OCI-LY7 (cell line): ENCODE data around the gene EEPD1. TPM values are rescaled to one million over a fixed set of nuclear protein-coding genes. Genes with fewer than 3 reads are reported as not detected.

Source experiments
- BruUV-seq: library from RNA; stranded (reverse); fragments of 400-500 nt; replicated peaks from 2 replicates; lab custom pipeline; 2021; lab: Mats Ljungman, UMichigan
- CTCF ChIA-PET: fragments of 300-600 bp; sonication (Branson Sonifier 250); formaldehyde crosslinking; loops from one replicate; lab custom pipeline; 2022; ENCODE audit warnings: antibody characterized with exemption; ENCODE audit not compliant: unreplicated experiment; lab: Charles Lee
- POLR2A ChIA-PET: fragments of 300-600 bp; sonication (Branson Sonifier 250); formaldehyde crosslinking; loops from one replicate; lab custom pipeline; 2022; ENCODE audit warnings: antibody characterized with exemption; lab: Charles Lee
- DNase-seq: peaks from one replicate; pipeline ENCODE4 v3.0.0-alpha.2; 2015; ENCODE audit warnings: low spot score
- H2AFZ ChIP-seq: fragments of 200-600 bp; sonication (generic), shearing (Covaris generic); 2 replicates; pipeline ENCODE4 v1.6.1; 2014; ENCODE audit warnings: mild to moderate bottlenecking, antibody characterized with exemption, low read length, moderate library complexity
- H3K27ac ChIP-seq: fragments of 200-600 bp; sonication (generic); 2 replicates; pipeline ENCODE4 v1.5.1; 2014; ENCODE audit warnings: mixed run types, low read depth, mild to moderate bottlenecking, moderate library complexity, low read length, inconsistent platforms; ENCODE audit not compliant: poor library complexity, severe bottlenecking
- H3K36me3 ChIP-seq: fragments of 200-600 bp; sonication (generic); 2 replicates; pipeline ENCODE4 v1.6.1; 2014; ENCODE audit warnings: mild to moderate bottlenecking, antibody characterized with exemption, low read length, moderate library complexity, mixed read lengths; ENCODE audit not compliant: insufficient read depth
- H3K4me1 ChIP-seq: fragments of 200-600 bp; sonication (generic); 2 replicates; pipeline ENCODE4 v1.5.1; 2014; ENCODE audit warnings: mild to moderate bottlenecking, low read length; ENCODE audit not compliant: insufficient read depth, poor library complexity, severe bottlenecking
- H3K4me2 ChIP-seq: fragments of 200-600 bp; sonication (generic); 2 replicates; pipeline ENCODE4 v1.6.1; 2014; ENCODE audit warnings: mild to moderate bottlenecking, low read length
- H3K4me3 ChIP-seq: fragments of 200-600 bp; sonication (generic); 2 replicates; pipeline ENCODE4 v1.5.1; 2014; ENCODE audit warnings: mild to moderate bottlenecking, low read depth, low read length; ENCODE audit not compliant: poor library complexity, severe bottlenecking
- H3K79me2 ChIP-seq: fragments of 200-600 bp; sonication (generic); 2 replicates; pipeline ENCODE4 v1.6.1; 2016; ENCODE audit warnings: low read depth, mild to moderate bottlenecking, low read length, moderate library complexity, mixed read lengths; ENCODE audit not compliant: insufficient read depth
- H3K9me2 ChIP-seq: fragments of 200-600 bp; sonication (generic); 2 replicates; pipeline ENCODE4 v1.6.1; 2016; ENCODE audit warnings: mild to moderate bottlenecking, low read length, mixed read lengths; ENCODE audit not compliant: insufficient read depth
- H3K9me3 ChIP-seq: fragments of 200-600 bp; sonication (generic); 2 replicates; pipeline ENCODE4 v1.6.1; 2014; ENCODE audit warnings: mild to moderate bottlenecking, mixed run types, low read length, mixed read lengths
- H4K20me1 ChIP-seq: fragments of 200-600 bp; sonication (generic); 2 replicates; pipeline ENCODE4 v1.6.1; 2014; ENCODE audit warnings: mild to moderate bottlenecking, antibody characterized with exemption, low read length, moderate library complexity, mixed read lengths; ENCODE audit not compliant: insufficient read depth
- CTCF ChIP-seq: fragments of 200-600 bp; sonication (generic); conservative IDR thresholded peaks from 2 replicates; pipeline ENCODE4 v1.5.1; 2014; ENCODE audit warnings: mild to moderate bottlenecking, antibody characterized with exemption, low read length, moderate library complexity, mixed read lengths
- EZH2phosphoT487 ChIP-seq: fragments of 200-600 bp; sonication (generic); IDR thresholded peaks from 2 replicates; pipeline ENCODE4 v1.6.1; 2018; ENCODE audit warnings: low read depth, borderline replicate concordance, mild to moderate bottlenecking, mixed run types, antibody characterized with exemption, low read length, moderate library complexity, mixed read lengths
- intact Hi-C: fragments of 100-400 bp; cut with micrococcal nuclease; formaldehyde crosslinking; loops from one replicate; pipeline ENCODE4 v1.10.0; 2022; ENCODE audit not compliant: unreplicated experiment
- total RNA-seq, 2 experiments: library from RNA; depleted of rRNA in 1 of 2; stranded (reverse); fragments of >200 nt in 1 of 2; shearing (Covaris generic) in 1 of 2; gene quantifications; 2 replicates each; pipeline ENCODE4 v1.2.3, GENCODE V29; 2014 to 2022

Gene EEPD1
- total RNA-seq, 2 experiments from 2014 or later, result 1.7 to 8.1 TPM

- CTCF ChIA-PET, result no interaction called here
Observed at GRCh38 chr7:36207451-36208291, 54.6 kb downstream of the EEPD1 start.

GRCh38 chr7:36208426-36208825 lies 55.4 kb downstream of the EEPD1 start:
- Histone ChIP-seq H3K4me3 (no peak overlapping the region), H2AFZ (no peak overlapping the region), H3K4me2 (no peak overlapping the region), H3K36me3 (no peaks in the 10 kb centered on the region), H4K20me1 (no peaks in the 10 kb centered on the region), H3K9me2 (no peaks in the 10 kb centered on the region), H3K9me3 (no peaks in the 10 kb centered on the region), H3K79me2 (no peaks in the 10 kb centered on the region), H3K27ac (no peak overlapping the region), H3K4me1 (peaks cover 12% of the 10 kb centered on the region)
- intact Hi-C loops, result no loop called here
- ChIA-PET CTCF (no interaction called here), POLR2A (interaction anchor here (0.6 to 0.7 kb wide), 2 partner anchors 26 to 129 kb away, joined by 3 read pairs; no protein-coding TSS in a partner anchor)
- TF ChIP-seq CTCF (no peak), EZH2phosphoT487 (no peak)
- BruUV-seq, result no TSS peak
- DNase-seq, result no peak

More at GRCh38 chr7:36207451-36208291, 54.6 kb downstream of the EEPD1 start:
- no peak for DNase-seq
- no peak overlapping the region for H3K4me3 ChIP-seq
- H3K9me2 ChIP-seq, result no peaks in the 10 kb centered on the region
- intact Hi-C loops, result no loop called here
- H3K36me3 ChIP-seq, result no peaks in the 10 kb centered on the region
- H3K4me1 ChIP-seq, result peaks cover 12% of the 10 kb centered on the region
- H3K9me3 ChIP-seq, result no peaks in the 10 kb centered on the region
- no TSS peak for BruUV-seq
- H3K27ac ChIP-seq, result no peak overlapping the region
- H4K20me1 ChIP-seq, result no peaks in the 10 kb centered on the region
- no peak overlapping the region for H3K4me2 ChIP-seq
- no peaks in the 10 kb centered on the region for H3K79me2 ChIP-seq
- TF ChIP-seq EZH2phosphoT487 (no peak), CTCF (no peak)
- POLR2A ChIA-PET, result interaction anchor here (0.6 to 1.2 kb wide), 4 partner anchors 9 to 130 kb away, joined by 3 read pairs; no protein-coding TSS in a partner anchor
- no peak overlapping the region for H2AFZ ChIP-seq
